ENCODE results near the gene NCOA1.

The NCOA1 gene

DNA sequence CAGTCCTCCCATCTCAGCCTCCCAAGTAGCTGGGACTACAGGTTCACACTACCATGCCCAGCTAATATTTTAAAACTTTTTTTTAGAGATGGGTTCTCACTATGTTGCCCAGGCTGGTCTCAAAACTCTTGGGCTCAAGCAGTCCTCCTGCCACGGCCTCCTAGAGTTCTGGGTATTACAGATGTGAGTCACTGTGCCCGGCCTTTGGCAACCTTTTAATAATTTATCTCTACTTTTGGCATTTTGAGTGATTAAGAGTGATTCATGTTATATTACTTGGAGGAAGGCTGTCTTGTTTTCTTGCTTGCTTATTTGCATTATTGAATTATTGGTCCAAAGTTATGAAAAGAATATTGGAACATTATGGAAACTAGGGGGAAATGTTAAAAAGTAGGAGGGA lies 24.3 kb downstream of the NCOA1 start:
- ChIA-PET POLR2A (no interaction called here), CTCF (interaction anchor here (0.6 kb wide), 1 partner anchor 27 kb away, joined by 3 read pairs; no protein-coding TSS in a partner anchor)
- no peak for TF ChIP-seq FOXK2 (IDR thresholded peaks at IDR 0.05)
- DNase-seq (ENCODE audit: extremely low spot score) = no peak

DNA sequence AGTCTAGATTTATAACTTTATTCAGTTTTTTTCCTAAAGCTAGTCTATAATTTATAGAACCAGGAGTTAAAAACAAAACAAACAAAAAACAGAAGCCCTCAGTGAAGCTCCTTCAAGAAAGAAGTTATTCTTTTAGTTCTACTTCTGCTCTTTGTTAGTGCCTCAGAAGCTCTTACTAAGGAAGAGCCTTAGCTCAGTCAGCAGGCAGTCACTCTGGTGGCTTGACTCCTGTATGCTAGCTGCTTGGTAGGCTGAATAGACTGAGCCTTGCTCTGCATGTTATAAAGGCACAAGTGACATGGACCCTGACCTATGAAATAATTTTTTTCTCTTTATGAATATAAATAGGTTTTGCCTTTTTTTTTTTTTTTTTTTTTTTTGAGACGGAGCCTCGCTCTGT lies 24.8 kb downstream of the NCOA1 start:
- TF ChIP-seq, protein P1, sequence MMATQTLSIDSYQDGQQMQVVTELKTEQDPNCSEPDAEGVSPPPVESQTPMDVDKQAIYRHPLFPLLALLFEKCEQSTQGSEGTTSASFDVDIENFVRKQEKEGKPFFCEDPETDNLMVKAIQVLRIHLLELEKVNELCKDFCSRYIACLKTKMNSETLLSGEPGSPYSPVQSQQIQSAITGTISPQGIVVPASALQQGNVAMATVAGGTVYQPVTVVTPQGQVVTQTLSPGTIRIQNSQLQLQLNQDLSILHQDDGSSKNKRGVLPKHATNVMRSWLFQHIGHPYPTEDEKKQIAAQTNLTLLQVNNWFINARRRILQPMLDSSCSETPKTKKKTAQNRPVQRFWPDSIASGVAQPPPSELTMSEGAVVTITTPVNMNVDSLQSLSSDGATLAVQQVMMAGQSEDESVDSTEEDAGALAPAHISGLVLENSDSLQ (IDR thresholded peaks at IDR 0.05) = no peak
- no peak for TF ChIP-seq TARDBP (IDR thresholded peaks at IDR 0.05)
- TF ChIP-seq SUZ12 (IDR thresholded peaks at IDR 0.05) = no peak
- TF ChIP-seq ARNT (IDR thresholded peaks at IDR 0.05) = no peak
- no peak for TF ChIP-seq FOXM1 (IDR thresholded peaks at IDR 0.05; ENCODE audit: borderline replicate concordance)
- peak; percentile 19 for DNase-seq (ENCODE audit: extremely low spot score)
- ChIA-PET POLR2A (no interaction called here), CTCF (no interaction called here)

DNA sequence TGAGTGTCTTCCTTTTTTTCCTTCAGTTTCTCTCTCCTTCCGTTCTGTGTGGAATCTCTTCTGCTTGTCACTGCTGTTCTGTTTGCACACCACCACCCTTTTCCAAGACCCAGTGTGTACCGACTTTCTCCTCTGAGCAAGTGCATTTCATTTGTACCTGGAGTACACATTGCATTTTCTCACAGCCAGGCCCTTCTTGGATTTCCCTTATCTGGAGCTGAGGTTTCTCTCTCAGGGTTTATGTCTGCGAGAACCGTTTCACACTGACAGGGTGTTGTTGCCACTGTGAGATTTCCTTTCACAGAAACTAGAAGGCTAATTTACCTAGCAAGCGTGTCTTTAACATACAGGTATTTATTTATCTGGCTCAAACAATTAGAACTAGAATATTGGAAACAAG lies 26.2 kb downstream of the NCOA1 start:
- DNase-seq (ENCODE audit: extremely low spot score) = no peak
- CTCF ChIA-PET = no interaction called here
- POLR2A ChIA-PET = no interaction called here
- TF ChIP-seq FOXA1 (IDR thresholded peaks at IDR 0.05) = no peak
- no peak for TF ChIP-seq SP1 (IDR thresholded peaks at IDR 0.05)
- no peak for TF ChIP-seq TARDBP (IDR thresholded peaks at IDR 0.05)
- no peak for TF ChIP-seq SUZ12 (IDR thresholded peaks at IDR 0.05)

DNA sequence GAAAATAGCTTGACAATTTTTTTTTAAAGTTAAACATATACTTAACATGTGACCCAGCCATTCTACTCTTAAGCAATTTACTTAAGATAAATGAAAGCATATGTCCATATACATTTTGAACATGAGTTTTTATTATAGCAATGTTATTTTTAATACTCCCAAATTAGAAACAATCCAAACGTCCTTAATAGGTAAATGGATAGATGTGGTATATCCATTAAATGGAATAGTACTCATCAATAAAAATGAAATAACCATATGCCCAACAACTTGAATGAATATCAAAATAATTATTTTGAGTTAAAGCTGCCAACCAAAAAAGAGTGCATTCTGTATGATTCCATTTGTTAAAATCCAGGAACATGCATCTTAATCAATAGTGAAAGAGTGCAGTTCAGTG lies 29.1 kb downstream of the NCOA1 start:
- CTCF ChIA-PET = no interaction called here
- POLR2A ChIA-PET = no interaction called here
- no peak for DNase-seq (ENCODE audit: extremely low spot score)
- TF ChIP-seq SUZ12 (IDR thresholded peaks at IDR 0.05) = no peak
- no peak for TF ChIP-seq TARDBP (IDR thresholded peaks at IDR 0.05)
- no peak for TF ChIP-seq ARNT (IDR thresholded peaks at IDR 0.05)
- TF ChIP-seq ZNF384 (IDR thresholded peaks at IDR 0.05) = no peak
- TF ChIP-seq, protein P1 (IDR thresholded peaks at IDR 0.05) = no peak
- no peak for TF ChIP-seq ELF4 (IDR thresholded peaks at IDR 0.05)
- no peak for TF ChIP-seq CTBP1 (IDR thresholded peaks at IDR 0.05; ENCODE audit: borderline replicate concordance)

DNA sequence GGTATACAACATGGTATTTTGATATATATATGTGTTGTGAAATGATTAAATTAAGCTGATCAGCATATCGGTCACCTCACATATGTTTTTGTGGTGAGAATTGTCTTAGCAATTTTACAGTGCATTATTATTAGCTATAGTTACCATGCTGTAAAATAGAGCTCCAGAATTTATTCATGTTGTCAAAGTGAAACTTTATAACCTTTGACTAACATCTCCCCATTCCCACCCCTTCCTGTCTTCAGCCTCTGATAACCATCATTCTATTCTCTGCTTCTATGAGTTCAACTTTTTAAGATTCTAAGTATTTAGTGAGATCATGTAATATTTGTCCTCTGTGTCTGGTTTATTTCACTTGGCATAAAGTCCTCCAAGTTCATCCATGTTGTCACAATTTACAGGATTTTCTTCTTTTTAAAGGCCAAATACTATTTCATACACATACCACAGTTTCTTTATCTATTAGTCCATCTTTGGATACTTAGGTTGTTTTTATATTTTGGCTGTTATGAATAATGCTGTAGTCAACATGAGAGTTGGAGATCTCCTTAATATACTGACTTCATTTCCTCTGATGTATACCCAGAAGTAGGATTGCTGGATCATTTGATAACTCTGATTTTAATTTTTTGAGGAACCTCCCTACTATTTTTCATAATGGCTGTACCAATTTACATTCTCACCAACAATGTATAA lies 30.3 kb downstream of the NCOA1 start:
- DNase-seq (ENCODE audit: extremely low spot score) = no peak
- CTCF ChIA-PET = no interaction called here
- POLR2A ChIA-PET = no interaction called here
- TF ChIP-seq ELF4 (IDR thresholded peaks at IDR 0.05) = no peak
- no peak for TF ChIP-seq BHLHE40 (IDR thresholded peaks at IDR 0.05; ENCODE audit: borderline replicate concordance)
- TF ChIP-seq HDGF (IDR thresholded peaks at IDR 0.05; ENCODE audit: borderline replicate concordance) = no peak
- no peak for TF ChIP-seq SUZ12 (IDR thresholded peaks at IDR 0.05)
- no peak for TF ChIP-seq ZNF384 (IDR thresholded peaks at IDR 0.05)

DNA sequence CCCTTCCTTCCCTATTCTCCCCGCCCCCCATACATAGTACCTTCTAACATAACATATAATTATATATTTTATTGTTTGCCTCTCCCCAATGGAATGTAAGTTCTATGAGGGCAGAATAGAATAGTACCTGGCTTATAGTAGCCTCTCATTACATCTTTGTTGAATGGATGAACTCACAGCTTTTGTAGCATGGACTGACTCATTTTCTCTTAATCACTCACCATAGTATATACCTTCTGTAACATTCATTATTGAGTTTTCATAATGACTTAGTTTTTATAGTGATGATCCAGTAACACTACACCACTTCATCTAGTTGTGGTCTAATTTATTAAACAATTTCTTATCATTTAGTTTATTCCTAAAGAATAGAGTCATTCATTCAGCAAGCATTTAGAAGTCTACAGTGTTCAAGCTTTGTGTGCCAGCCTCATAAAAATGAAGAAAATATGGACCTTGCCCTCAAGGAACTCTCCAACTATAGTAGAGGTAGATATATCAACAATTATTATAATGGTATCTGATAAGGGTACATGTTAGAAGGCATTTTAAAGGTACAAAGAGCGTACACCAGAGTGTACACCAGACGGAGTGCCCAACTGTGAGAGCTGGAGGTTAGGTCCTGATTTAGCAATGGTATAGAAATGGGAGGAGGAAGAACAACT lies 31.1 kb downstream of the NCOA1 start:
- no peak for DNase-seq (ENCODE audit: extremely low spot score)
- TF ChIP-seq FOXK2 (IDR thresholded peaks at IDR 0.05) (no peak), FOXA1 (IDR thresholded peaks at IDR 0.05) (no peak), NFRKB (IDR thresholded peaks at IDR 0.05) (no peak), FOXM1 (IDR thresholded peaks at IDR 0.05; ENCODE audit: borderline replicate concordance) (no peak), ELF4 (IDR thresholded peaks at IDR 0.05) (no peak), SP1 (IDR thresholded peaks at IDR 0.05) (no peak), BHLHE40 (IDR thresholded peaks at IDR 0.05; ENCODE audit: borderline replicate concordance) (no peak), ZNF384 (IDR thresholded peaks at IDR 0.05) (no peak), HDGF (IDR thresholded peaks at IDR 0.05; ENCODE audit: borderline replicate concordance) (no peak), ARNT (IDR thresholded peaks at IDR 0.05) (no peak), TARDBP (IDR thresholded peaks at IDR 0.05) (no peak), LEF1 (IDR thresholded peaks at IDR 0.05; ENCODE audit: borderline replicate concordance) (no peak), CTBP1 (IDR thresholded peaks at IDR 0.05; ENCODE audit: borderline replicate concordance) (no peak), L3MBTL2 (conservative IDR thresholded peaks at IDR 0.05) (no peak), SUZ12 (IDR thresholded peaks at IDR 0.05) (no peak)
- TF ChIP-seq, protein P1 (IDR thresholded peaks at IDR 0.05) = no peak
- ChIA-PET POLR2A (no interaction called here), CTCF (no interaction called here)

DNA sequence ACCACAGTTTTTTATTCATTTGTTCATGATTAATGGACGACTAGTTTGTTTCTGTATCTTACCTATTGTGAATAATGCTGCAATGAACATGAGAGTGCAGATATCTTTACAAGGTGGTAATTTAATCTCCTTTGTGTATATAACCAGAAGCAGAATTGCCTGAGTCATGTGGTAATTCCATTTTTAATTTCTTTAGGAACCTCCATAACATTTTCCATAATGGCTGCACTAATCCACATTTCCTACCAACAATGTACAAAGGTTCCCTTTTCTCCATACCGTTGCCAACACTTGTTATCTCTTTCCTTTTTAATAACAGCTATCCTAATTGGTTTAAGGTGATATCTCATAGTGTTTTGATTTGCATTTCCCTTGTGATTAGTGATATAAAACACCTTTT lies 36.5 kb downstream of the NCOA1 start:
- POLR2A ChIA-PET = no interaction called here
- no peak for DNase-seq (ENCODE audit: extremely low spot score)
- TF ChIP-seq FOXA1 (IDR thresholded peaks at IDR 0.05) (no peak), TARDBP (IDR thresholded peaks at IDR 0.05) (no peak), CTBP1 (IDR thresholded peaks at IDR 0.05; ENCODE audit: borderline replicate concordance) (no peak), SUZ12 (IDR thresholded peaks at IDR 0.05) (no peak), BHLHE40 (IDR thresholded peaks at IDR 0.05; ENCODE audit: borderline replicate concordance) (no peak), SP1 (IDR thresholded peaks at IDR 0.05) (no peak)
- TF ChIP-seq, protein P1 (IDR thresholded peaks at IDR 0.05) = no peak
- CTCF ChIA-PET = no interaction called here

Measured in HEK293T (cell line).